Small intestine (tissue), 7 donors: ENCODE measurements around the gene IL1RAPL1. TPM values are rescaled to one million over a fixed set of nuclear protein-coding genes. Genes with fewer than 3 reads are reported as not detected.

ENCODE experiments used
- DNase-seq, 2 donors: peaks; one replicate each; pipeline versions ENCODE4 v3.0.0 to v3.0.0-alpha.2; 2013
- FAIRE-seq: peaks from 2 replicates; lab custom pipeline; 2012; peaks lifted over from hg19 to GRCh38; lab: Jason Lieb, UNC
- H3K27ac ChIP-seq, 3 donors: one replicate each; pipeline ENCODE4 v1.5.1; 2013; ENCODE audit warnings: low read length in 2 of 3, mild to moderate bottlenecking in 2 of 3, control low read depth in 1 of 3, inconsistent platforms in 1 of 3, low read depth in 1 of 3, moderate library complexity in 1 of 3
- H3K27me3 ChIP-seq, 3 donors: one replicate each; pipeline ENCODE4 v1.6.1; 2013; ENCODE audit warnings: low read length in 3 of 3, inconsistent platforms in 1 of 3; ENCODE audit not compliant: control insufficient read depth in 3 of 3, insufficient read depth in 3 of 3
- H3K36me3 ChIP-seq, 3 donors: one replicate each; pipeline ENCODE4 v1.6.1; 2013; ENCODE audit warnings: low read length in 3 of 3, inconsistent platforms in 1 of 3, low read depth in 1 of 3, mild to moderate bottlenecking in 1 of 3, moderate library complexity in 1 of 3; ENCODE audit not compliant: control insufficient read depth in 3 of 3, insufficient read depth in 2 of 3
- H3K4me1 ChIP-seq, 3 donors: one replicate each; pipeline ENCODE4 v1.6.1; 2013; ENCODE audit warnings: low read length in 2 of 3, inconsistent platforms in 1 of 3, low read depth in 1 of 3, mild to moderate bottlenecking in 1 of 3, moderate library complexity in 1 of 3; ENCODE audit not compliant: control insufficient read depth in 3 of 3, insufficient read depth in 2 of 3
- H3K4me3 ChIP-seq, 3 donors: one replicate each; pipeline ENCODE4 v1.5.1; 2013; ENCODE audit warnings: low read length in 3 of 3, control low read depth in 1 of 3, inconsistent platforms in 1 of 3, low read depth in 1 of 3, mild to moderate bottlenecking in 1 of 3, moderate library complexity in 1 of 3
- H3K9me3 ChIP-seq, 2 donors: one replicate each; pipeline ENCODE4 v1.6.1; 2013; ENCODE audit warnings: low read depth in 1 of 2, low read length in 1 of 2; ENCODE audit not compliant: control insufficient read depth in 2 of 2, insufficient read depth in 1 of 2
- WGBS, 3 donors: extraction: QIAGEN DNeasy Blood & Tissue Kit; methylation state at CpG; one replicate each; pipeline ENCODE4 v1.1.7; 2013; 5-methylcytosine and 5-hydroxymethylcytosine counted together
- polyA plus RNA-seq, 4 donors: library from polyadenylated mRNA; stranded (reverse) in 3 of 4; unstranded in 1 of 4; fragments of 200-250 nt in 3 of 4; fragments of 120-200 nt in 1 of 4; gene quantifications; one replicate each; pipeline versions ENCODE4 v1.2.1 to v1.2.3, GENCODE V29; 2013
- donor health status: healthy with polysubstance abuse.
- donor health status: control.
- donor health status: control.
- donor health status: Bipolar disorder and iron deficiency.
- donor health status: healthy.

Gene IL1RAPL1
- polyA plus RNA-seq, 4 donors, result 0.04 to 0.27 TPM; not detected in 2

- FAIRE-seq, result no peak
- Histone ChIP-seq H3K4me3 (no peak overlapping the region), H3K9me3 (no peaks in the 10 kb centered on the region), H3K27ac (no peak overlapping the region), H3K4me1 (no peaks in the 10 kb centered on the region), H3K27me3 (no peaks in the 10 kb centered on the region), H3K36me3 (no peaks in the 10 kb centered on the region)
- 72 to 75% (median 73%) methylated on average over 6 of the region's 6 CpGs for WGBS, 3 donors
- no peak for DNase-seq
Measured at GRCh38 chrX:29824176-29824906, 1237.1 kb downstream of the IL1RAPL1 start.

GRCh38 chrX:29826742-29827141 lies 1239.5 kb downstream of the IL1RAPL1 start:
- H3K4me1 ChIP-seq, result no peaks in the 10 kb centered on the region
- no peaks in the 10 kb centered on the region for H3K36me3 ChIP-seq
- FAIRE-seq, result no peak
- H3K27me3 ChIP-seq, result no peaks in the 10 kb centered on the region
- DNase-seq, result no peak
- no peaks in the 10 kb centered on the region for H3K9me3 ChIP-seq
- H3K4me3 ChIP-seq, result no peak overlapping the region
- WGBS, 3 donors, result 77 to 96% (median 91%) methylated on average over 5 of the region's 5 CpGs
- no peak overlapping the region for H3K27ac ChIP-seq

GRCh38 chrX:29834311-29834710 lies 1247.1 kb downstream of the IL1RAPL1 start:
- FAIRE-seq (no peak), DNase-seq (no peak)
- Histone ChIP-seq H3K4me1 (no peaks in the 10 kb centered on the region), H3K36me3 (no peaks in the 10 kb centered on the region), H3K9me3 (no peaks in the 10 kb centered on the region), H3K27ac (no peak overlapping the region), H3K4me3 (no peak overlapping the region), H3K27me3 (no peaks in the 10 kb centered on the region)
- 50 to 66% (median 53%) methylated on average over 2 of the region's 2 CpGs for WGBS, 3 donors

GRCh38 chrX:29834764-29835163 lies 1247.5 kb downstream of the IL1RAPL1 start:
- no peaks in the 10 kb centered on the region for H3K27me3 ChIP-seq
- no peaks in the 10 kb centered on the region for H3K9me3 ChIP-seq
- FAIRE-seq (no peak), DNase-seq (no peak)
- no peak overlapping the region for H3K4me3 ChIP-seq
- H3K36me3 ChIP-seq, result no peaks in the 10 kb centered on the region
- H3K4me1 ChIP-seq, result no peaks in the 10 kb centered on the region
- no peak overlapping the region for H3K27ac ChIP-seq

- 39 to 71% (median 57%) methylated on average over 3 of the region's 3 CpGs for WGBS, 3 donors
- Histone ChIP-seq H3K4me1 (no peaks in the 10 kb centered on the region), H3K27ac (no peak overlapping the region), H3K9me3 (no peaks in the 10 kb centered on the region), H3K36me3 (no peaks in the 10 kb centered on the region), H3K27me3 (no peaks in the 10 kb centered on the region), H3K4me3 (no peak overlapping the region)
- FAIRE-seq (no peak), DNase-seq (no peak)
Measured at GRCh38 chrX:29841750-29842149, 1254.5 kb downstream of the IL1RAPL1 start.

GRCh38 chrX:29842552-29842951 lies 1255.3 kb downstream of the IL1RAPL1 start:
- WGBS, 3 donors, result 57 to 71% (median 69%) methylated on average over 4 of the region's 4 CpGs
- H3K27ac ChIP-seq, result no peak overlapping the region
- no peaks in the 10 kb centered on the region for H3K27me3 ChIP-seq
- peak in 1 of 2 donors; percentile 4 for DNase-seq
- no peak for FAIRE-seq
- no peaks in the 10 kb centered on the region for H3K36me3 ChIP-seq
- no peaks in the 10 kb centered on the region for H3K4me1 ChIP-seq
- no peak overlapping the region for H3K4me3 ChIP-seq
- no peaks in the 10 kb centered on the region for H3K9me3 ChIP-seq

- no peak overlapping the region for H3K27ac ChIP-seq
- no peak overlapping the region for H3K4me3 ChIP-seq
- no peaks in the 10 kb centered on the region for H3K27me3 ChIP-seq
- H3K36me3 ChIP-seq, result no peaks in the 10 kb centered on the region
- FAIRE-seq, result no peak
- no peaks in the 10 kb centered on the region for H3K4me1 ChIP-seq
- H3K9me3 ChIP-seq, result no peaks in the 10 kb centered on the region
- WGBS, 3 donors, result 45 to 64% (median 61%) methylated on average over 4 of the region's 4 CpGs
- no peak for DNase-seq
Measured at GRCh38 chrX:29851857-29852605, 1264.8 kb downstream of the IL1RAPL1 start.

GRCh38 chrX:29852767-29853166 lies 1265.5 kb downstream of the IL1RAPL1 start:
- FAIRE-seq (no peak), DNase-seq (no peak)
- Histone ChIP-seq H3K27ac (no peak overlapping the region), H3K4me3 (no peak overlapping the region), H3K36me3 (no peaks in the 10 kb centered on the region), H3K9me3 (no peaks in the 10 kb centered on the region), H3K27me3 (no peaks in the 10 kb centered on the region), H3K4me1 (no peaks in the 10 kb centered on the region)
